ENCODE measurements around the gene USH1G. TPM values are rescaled to one million over a fixed set of nuclear protein-coding genes. Genes with fewer than 3 reads are reported as not detected.
"Not testable (repeated sequence)": the region's sequence is repeated elsewhere in the genome, so short reads cannot be mapped to it uniquely, and the experiment has no call there.

USH1G gene
- total RNA-seq = not detected
- long read RNA-seq = 0 reads

DNA sequence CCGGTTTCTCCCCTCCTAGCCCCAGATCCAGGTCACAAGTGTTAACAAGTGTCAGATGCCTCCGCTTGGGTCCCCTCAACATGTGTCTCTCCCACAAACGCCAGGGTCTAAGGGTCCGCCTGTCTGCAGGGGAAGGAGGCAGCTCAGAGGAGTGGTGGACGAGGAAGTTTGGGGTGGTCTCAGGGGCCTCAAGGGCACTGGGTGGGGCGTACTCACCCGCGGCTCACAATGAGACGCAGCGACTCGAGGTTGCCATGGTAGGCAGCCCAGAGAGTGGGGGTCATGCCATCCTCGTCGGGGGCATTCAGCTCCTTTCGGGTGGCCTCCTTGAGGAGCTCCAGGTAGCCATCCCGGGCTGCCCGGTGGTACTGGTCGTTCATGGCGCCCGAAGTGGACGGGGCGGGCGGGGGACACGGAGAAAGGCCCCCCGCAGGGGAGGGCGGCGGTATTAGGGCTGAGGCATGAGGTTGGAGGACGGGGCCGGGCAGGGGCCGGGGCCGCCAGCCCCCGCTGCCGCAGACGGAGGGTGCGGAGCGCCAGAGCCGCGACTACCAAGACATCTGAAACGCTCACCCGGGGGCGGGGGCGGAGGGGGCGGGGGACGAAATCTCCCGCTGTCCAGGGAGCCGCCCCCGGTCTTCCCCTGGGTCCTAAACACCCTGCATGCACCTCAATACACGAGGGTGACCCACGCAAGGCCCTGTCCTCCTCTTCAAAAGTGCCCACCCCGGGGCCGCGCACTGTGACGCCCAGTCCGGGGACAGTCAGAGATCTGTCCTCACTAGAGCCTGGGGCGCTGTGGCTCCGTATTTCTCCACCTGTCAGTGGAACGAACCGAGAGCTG, at the start of gene USH1G:
Gene USH1G (minus strand): TSS at position 562 of the 844 bp plus-strand sequence. CDS start 182 bp downstream, at position 380.
- intact Hi-C loops (cut with DNase I) = no loop called here
- peak; percentile 26 for ATAC-seq
- no peak for DNase-seq (ENCODE audit: missing footprints)

DNA sequence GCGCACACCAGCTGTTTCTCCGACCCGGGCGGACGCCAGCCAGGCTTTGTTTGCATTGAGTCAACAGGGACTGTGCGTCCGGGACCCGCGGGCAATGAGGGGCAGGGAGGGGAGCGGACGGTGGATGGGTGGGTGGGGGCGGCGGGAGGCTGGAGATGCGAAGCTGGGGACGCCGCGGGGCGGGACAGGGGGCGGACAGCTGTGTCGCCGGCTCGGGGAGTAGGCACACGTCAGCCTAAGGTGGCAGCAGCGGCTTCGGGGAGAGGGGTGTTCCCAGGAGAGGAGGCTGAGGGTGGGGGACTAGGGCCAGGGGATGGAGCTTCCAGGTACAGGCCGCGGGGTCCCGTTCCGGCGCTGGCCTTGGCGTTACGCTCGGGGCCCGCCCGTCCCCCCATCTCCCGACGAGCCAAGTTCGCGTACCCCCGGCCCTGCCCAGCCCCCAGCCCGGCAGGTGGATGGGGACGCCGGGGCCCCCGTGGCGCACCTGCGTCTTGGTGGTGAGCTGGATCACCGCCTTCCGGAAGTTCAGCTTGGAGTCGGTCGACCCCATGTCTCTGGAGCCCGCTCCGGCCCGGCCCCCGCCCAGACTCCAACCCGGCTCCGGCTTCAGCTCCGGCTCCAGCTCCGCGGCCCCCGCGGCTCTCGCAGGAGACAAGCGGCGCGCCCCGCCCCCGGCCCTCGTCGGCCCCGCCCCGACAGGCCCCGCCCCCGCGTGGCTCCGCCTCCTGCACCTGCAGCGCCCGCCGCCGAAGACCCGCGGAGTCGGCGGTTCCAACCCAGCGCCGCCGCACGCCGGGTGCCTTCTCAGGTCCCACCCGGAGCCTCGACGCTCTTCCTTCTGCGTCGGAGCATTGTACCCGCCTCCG, 49.3 kb upstream of the USH1G start, which contains the start of gene HID1:
Gene HID1 (minus strand): TSS at position 653 of the 866 bp plus-strand sequence. CDS start 103 bp downstream, at position 550.
- peak; percentile 80 for DNase-seq (ENCODE audit: missing footprints)
- intact Hi-C loops (cut with DNase I) = no loop called here
- ATAC-seq = peak; percentile 81

DNA sequence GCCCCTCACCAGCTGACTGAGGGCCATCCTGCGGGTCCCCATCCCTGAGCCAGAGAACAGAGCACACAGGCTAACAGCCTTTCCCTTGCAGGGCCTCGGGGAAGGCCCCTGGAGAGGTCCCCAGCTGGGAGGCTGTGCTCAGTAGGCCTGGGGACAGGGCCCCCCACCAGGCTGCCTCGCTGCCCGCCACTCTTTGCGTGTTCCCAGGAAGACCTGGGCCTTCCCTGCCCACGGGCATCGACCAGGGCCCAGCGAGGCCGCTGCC, 48.7 kb upstream of the USH1G start:
- ATAC-seq = no peak
- DNase-seq (ENCODE audit: missing footprints) = no peak
- intact Hi-C loops (cut with DNase I) = no loop called here

DNA sequence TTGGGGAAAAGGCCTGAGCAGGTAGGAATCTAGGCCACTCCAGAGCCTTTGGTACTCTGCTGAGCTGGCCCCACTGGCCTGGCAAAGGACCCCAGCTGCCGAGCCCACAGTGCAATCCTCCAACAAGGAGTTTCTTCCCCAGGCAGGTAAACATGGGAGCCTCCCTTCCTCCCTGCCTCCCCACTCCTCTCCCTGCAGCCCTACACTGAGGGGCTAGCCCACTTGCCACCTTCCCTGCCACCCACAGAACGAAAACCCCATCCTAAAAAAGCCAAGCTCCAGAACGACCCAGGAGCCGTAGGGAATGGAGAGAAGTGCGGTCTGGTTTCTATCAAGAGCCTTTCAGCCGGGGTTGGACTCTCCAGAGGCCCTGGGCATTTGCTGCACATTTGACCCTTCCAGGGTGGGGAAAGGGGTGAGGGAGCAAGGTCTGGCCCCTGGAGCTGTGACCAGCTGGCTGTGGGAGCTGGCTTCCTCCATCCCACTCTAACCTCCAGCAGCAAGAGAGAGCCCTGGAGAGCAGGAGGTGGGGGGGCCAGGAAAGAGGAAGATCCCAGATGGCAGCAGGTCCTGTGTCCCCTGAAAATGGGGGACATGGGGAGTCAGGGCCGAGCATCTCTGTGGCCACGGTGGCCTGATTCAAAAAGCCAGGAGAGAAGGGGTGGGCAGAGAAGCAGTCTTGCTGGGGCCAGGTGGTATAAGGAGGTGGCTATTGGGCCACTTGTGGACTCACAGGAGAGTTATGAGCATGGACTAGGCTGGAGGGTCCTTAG, 48.2 kb upstream of the USH1G start:
- DNase-seq (ENCODE audit: missing footprints) (no peak), ATAC-seq (no peak)
- intact Hi-C loops (cut with DNase I) = no loop called here

DNA sequence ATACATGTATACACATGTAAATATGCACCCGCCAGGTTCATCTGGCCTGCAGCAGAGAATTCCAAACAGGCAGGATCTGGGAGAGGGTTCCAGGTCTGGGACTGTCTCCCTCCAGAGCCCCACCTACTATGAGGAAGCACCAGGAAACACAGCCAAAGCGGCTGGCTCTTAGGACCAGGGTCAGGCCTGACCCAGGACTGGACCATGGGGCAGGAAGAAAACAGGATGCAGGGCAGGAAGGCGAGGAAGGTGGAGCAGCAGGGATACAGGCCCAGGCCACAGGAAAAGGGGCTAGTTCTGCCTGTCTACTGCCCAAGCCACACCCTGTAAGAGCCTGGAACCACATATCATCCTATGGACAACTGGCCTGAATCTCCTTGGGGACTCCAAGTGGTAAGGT, 47.3 kb upstream of the USH1G start:
- intact Hi-C loops (cut with DNase I) = no loop called here
- peak; percentile 14 for ATAC-seq
- no peak for DNase-seq (ENCODE audit: missing footprints)

DNA sequence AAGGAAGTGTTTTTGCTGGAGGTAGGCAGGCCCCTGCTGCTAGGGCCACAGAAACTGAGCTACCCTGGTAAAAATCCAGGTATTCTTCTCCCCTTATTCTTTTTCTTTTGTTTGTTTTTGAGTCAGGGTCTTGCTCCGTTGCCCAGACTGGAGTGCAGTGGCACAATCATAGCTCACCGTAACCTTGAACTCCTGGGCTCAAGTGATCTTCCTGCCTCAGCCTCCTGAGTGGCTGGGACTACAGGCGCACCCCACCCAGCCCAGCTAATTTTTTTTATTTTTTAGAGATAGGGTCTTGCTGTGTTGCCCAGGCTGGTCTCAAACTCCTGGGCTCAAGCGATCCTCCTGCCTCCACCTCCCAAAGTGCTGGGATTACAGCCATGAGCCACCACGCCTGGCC, 46.4 kb upstream of the USH1G start:
- ATAC-seq; intact Hi-C loops (cut with DNase I); DNase-seq (ENCODE audit: missing footprints): not testable (repeated sequence)

DNA sequence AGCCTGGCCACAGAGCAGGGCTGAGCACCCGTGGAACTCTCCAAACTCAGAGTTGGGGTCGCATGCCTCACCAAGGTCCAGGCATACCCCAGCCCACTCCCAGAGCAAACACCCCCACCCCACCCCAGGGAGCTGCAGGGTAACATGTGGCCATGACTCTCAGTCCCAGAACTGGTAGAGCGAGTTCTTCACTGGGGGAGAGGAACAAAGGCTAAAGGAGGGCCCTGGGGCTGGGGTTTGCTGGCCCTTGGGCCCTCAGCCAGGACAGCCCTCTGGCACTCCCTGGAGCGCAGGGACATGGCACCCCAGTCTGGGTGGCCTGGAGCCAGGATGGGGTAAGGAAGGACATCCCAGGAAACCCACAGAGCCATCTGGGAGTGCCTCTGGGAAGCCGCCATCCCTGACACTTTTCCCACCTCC, 45.3 kb upstream of the USH1G start:
- DNase-seq (ENCODE audit: missing footprints) = no peak
- ATAC-seq = no peak
- intact Hi-C loops (cut with DNase I) = no loop called here

DNA sequence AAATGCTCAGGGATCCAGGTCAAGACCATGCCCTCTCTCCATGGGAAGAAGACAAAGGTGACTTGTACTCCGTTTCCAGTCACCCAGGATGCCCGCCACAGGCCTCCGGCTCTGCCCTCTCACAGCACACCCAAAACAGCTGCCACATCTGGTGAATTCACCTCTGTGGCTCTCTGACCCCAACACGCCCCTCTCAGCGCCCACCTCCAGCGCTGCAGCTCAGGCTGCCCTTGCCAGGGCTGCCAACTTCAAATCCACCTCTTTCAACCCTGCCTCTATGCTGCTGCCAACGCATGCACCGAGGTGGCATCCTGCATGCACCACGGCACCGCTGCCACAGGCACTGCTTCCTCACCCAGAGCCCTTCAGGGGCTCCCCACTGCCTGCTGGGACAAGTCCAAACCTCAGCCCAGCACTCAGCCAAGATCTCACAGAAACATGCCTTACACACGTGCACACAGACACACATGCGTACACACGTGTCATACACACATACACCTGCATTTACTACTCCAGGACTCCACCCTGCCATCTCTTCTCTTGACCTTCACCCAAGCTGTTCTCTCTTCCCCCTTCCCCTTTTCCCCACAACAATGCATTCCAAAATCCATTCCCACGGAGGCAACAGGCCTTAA, 42.0 kb upstream of the USH1G start:
- ATAC-seq = no peak
- intact Hi-C loops (cut with DNase I) = loop anchor here (5.0 kb wide), 1 partner anchor 142 kb away; the partner anchor contains the start of gene ARMC7

DNA sequence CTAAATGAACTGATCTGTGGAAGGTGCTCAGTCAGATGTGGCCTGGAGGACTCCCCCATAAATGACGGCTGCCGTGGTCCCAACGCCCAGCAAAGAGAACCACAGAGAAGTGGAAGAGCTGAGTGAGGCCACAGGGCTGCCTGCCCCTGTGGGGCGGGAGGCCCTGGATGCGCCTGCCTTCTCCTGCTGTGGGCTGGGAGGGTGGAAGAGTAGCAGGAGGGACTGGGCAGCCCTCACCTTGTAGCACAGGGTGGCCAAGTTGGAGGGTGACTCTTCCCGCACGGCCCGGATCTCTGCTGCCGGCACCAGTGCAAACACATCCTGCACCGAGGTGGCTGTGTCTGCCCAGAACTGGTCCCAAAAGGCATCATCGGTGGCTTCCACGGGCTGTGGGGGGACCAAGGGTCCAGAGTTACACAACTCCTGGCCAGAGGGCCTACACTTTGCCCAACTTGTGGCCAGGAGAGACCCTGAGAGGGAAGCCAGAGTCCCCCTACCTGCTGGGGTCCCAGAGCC, 41.2 kb upstream of the USH1G start:
- ATAC-seq = no peak
- DNase-seq (ENCODE audit: missing footprints) = no peak
- intact Hi-C loops (cut with DNase I) = loop anchor here (5.0 kb wide), 1 partner anchor 143 kb away; the partner anchor contains the start of gene ARMC7

More for the DNA sequence above, 42.0 kb upstream of the USH1G start:
- no peak for DNase-seq (ENCODE audit: missing footprints)

DNA sequence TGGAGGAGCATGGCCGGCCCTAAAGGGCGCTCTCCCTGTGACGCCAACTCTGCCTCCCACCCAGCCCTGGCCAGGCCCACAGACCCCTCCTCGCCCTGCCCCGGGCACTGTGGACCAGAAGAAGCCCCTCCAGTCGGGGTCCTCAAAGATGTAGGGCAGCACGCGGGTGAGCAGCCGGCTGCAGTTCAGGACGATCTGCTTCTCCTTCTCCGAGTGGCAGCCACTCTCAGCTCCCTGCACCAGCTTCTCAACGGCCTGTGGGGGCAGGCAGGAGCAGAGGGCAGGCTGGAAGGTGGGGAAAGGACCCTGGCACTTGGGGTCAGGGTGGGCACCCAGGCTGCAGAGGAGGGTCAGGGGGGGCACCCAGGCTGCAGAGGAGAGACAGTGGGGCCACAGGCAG, 40.6 kb upstream of the USH1G start:
- ATAC-seq (no peak), DNase-seq (ENCODE audit: missing footprints) (no peak)
- intact Hi-C loops (cut with DNase I) = loop anchor here (1.0 to 5.0 kb wide), 2 partner anchors 69 to 144 kb away; partner anchors contain the start of gene ARMC7

DNA sequence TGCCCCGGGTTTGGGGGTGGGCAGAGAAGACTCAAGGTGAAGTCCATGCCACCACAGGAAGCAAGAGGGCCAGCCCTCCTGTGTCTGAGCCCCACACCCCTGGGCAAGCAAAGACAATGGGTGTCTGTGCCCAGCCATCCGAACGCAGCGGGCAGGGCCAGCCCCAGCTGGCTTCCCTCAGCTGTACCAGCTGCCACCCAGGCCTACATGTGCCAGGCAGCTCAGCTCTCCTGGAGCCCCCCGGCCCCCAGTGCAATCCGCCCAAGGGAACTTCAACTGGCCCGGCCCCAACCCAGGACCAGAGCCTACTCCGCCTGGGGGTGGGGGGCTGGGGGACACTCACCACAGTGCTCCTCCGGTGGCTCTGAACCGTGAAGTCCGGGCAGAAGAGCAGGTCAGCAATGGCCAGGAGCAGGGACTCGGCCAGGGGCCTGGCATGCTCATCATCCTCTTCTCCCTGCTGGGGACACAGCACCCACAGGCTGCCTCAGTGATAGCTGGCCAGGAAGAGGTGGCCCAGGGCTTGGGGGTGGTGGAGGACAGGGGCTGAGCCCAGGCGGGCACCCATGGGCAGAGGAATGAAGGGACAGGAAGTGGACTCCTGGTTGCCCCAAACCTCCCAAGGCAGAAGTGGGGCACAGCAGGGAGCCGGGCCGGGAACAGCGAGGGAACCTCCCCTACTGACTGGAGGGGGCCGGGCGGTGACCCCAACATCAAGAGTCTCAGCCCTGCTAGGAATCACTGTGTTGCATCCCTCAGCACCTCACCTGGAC, 39.8 kb upstream of the USH1G start:
- DNase-seq (ENCODE audit: missing footprints) (peak; percentile 28), ATAC-seq (no peak)
- intact Hi-C loops (cut with DNase I) = loop anchor here (1.0 to 5.0 kb wide), 2 partner anchors 69 to 144 kb away; partner anchors contain the start of gene ARMC7

DNA sequence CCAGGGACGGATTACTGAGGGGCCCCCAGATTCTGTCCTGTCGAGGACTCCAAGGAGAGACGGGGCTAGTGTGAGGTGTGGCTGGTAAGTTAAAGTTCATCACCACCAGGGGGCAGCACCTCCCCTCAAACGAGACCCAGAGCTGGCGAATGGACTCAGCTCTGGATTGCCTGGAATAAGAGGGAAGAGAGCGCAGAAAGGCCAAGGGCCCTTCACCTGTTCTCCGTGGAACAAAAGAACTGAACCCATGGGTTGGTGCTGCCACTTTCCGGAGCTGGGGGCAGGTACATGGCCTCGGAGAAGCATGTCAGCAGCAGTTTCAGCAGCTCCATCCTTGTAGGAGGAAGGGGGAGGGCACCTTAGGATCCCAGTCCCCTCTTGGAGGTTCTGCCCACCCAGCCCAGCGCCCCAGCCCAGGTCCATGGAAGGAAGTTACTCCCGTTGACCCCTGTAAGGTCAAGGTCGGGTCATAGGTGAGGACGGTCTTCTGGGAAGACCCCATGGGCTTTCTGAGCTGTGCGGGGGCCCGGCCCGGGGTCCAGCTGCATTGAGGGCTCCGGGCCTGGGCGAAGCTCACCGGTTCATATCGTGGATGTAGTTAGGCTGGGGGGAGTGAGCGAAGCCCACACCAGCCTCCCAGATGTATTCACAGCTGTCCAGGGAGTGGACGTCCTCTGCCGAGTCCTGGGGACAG, 38.7 kb upstream of the USH1G start:
- intact Hi-C loops (cut with DNase I) = loop anchor here (2.0 to 5.0 kb wide), 3 partner anchors 51 to 243 kb away; partner anchors contain the start of genes ARMC7, MRPL58 and NUP85
- ATAC-seq = peak; percentile 82
- peak; percentile 89 for DNase-seq (ENCODE audit: missing footprints)

DNA sequence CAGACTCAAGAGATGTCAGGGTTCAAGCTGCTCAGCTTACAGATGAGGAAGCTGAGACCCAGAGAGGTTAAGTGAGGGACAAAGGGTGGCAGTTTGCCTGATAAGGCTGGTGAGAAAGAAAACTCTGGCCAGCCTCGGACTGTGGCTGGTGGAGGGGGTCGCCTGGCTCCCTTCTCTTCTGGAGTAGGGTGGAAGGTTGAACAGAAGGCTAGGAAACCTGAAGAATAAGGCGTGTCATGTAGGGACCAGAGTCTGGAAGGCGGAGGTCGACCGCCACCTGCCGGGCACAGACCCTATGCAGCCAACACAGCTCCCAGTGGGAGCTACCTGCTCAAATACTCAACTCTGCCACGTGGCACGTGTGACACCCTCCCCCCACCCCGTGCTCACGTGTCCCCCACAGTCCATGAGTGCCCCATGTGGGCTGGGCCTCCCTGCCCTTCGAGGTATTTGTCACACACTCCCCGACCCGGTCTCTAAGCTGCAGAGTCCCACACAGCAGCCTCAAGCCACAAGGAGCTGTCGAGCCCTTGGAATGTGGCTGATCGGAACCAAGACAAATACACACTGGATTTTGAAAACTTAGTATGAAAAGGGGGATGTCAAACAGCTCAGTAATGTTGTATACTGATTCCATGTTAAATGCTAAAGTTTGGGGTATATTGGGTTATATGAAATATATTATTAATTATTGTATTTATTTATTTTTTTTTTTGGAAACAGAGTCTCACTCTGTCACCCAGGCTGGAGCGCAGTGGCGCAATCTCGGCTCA, 37.7 kb upstream of the USH1G start:
- intact Hi-C loops (cut with DNase I) = loop anchor here (2.0 to 5.0 kb wide), 3 partner anchors 52 to 244 kb away; partner anchors contain the start of genes ARMC7, MRPL58 and NUP85
- DNase-seq (ENCODE audit: missing footprints) (peak; percentile 50), ATAC-seq (no peak)

DNA sequence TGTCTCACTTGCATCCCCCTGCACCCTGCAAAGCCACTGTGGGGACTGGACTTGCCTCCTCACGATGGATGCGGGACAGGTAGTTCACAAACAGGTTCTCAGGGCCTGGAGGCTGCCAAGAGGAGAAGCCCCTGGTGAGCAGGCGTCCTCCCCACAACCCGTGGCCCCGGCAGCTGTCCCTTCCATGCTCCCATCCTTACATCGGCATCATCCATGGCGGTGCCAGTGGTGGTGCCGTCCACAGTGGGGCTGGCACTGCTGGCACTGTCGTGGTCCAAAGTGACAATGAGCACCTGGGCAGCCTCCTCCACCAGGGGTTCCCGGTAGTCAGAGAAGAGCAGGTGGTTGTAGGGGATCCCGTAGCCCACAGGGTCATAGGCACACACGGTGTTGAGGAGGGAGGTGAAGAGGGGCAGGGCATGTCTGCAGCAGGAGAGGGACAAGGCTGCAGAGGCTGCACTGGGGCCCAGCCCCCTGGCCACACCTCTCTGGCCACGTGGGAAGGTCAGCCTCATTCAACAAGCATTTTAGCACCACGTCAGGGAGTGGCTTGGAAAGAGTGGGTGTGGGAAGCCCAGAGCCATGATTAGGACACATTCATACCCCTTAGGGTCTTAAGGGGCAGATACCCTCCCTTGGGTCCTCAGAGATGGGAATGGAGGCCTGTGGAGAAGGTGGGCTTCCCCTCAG, 36.9 kb upstream of the USH1G start:
- DNase-seq (ENCODE audit: missing footprints) (peak; percentile 50), ATAC-seq (no peak)
- intact Hi-C loops (cut with DNase I) = loop anchor here (2.0 to 5.0 kb wide), 5 partner anchors 53 to 245 kb away; partner anchors contain the start of genes ARMC7, MRPL58 and NUP85
